AG09319 (cell line): ENCODE results near the gene VSIG8.
A peak's percentile ranks its signal among the peaks of the same experiment; 100 is the strongest.

Source experiments
- DNase-seq: peaks from one replicate; pipeline ENCODE4 v3.0.0-alpha.2; 2010; ENCODE audit warnings: low read depth; ENCODE audit errors: extremely low read depth
- TF ChIP-seq, protein P1 (sequence below): IDR thresholded peaks from 2 replicates; pipeline ENCODE4 v1.5.1; 2011; ENCODE audit warnings: low read depth, mild to moderate bottlenecking, inconsistent platforms, low read length, moderate library complexity

The VSIG8 gene

DNA sequence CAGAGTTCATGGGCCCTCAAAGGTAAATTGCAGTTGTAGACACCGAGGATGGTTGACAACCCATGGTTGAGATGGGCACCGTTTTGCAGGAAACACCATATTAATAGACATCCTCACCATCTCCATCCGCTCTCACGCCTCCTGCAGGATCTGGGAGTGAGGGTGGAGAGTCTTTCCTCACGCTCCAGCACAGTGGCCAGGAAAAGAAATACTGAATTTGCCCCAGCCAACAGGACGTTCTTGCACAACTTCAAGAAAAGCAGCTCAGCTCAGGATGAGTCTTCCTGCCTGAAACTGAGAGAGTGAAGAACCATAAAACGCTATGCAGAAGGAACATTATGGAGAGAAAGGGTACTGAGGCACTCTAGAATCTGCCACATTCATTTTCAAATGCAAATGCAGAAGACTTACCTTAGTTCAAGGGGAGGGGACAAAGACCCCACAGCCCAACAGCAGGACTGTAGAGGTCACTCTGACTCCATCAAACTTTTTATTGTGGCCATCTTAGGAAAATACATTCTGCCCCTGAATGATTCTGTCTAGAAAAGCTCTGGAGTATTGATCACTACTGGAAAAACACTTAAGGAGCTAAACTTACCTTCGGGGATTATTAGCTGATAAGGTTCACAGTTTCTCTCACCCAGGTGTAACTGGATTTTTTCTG lies 26.5 kb downstream of the VSIG8 start:
- DNase-seq, result no peak
- TF ChIP-seq, protein P1, sequence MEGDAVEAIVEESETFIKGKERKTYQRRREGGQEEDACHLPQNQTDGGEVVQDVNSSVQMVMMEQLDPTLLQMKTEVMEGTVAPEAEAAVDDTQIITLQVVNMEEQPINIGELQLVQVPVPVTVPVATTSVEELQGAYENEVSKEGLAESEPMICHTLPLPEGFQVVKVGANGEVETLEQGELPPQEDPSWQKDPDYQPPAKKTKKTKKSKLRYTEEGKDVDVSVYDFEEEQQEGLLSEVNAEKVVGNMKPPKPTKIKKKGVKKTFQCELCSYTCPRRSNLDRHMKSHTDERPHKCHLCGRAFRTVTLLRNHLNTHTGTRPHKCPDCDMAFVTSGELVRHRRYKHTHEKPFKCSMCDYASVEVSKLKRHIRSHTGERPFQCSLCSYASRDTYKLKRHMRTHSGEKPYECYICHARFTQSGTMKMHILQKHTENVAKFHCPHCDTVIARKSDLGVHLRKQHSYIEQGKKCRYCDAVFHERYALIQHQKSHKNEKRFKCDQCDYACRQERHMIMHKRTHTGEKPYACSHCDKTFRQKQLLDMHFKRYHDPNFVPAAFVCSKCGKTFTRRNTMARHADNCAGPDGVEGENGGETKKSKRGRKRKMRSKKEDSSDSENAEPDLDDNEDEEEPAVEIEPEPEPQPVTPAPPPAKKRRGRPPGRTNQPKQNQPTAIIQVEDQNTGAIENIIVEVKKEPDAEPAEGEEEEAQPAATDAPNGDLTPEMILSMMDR, result no peak; the same call in 1 of the 2 replicates

DNA sequence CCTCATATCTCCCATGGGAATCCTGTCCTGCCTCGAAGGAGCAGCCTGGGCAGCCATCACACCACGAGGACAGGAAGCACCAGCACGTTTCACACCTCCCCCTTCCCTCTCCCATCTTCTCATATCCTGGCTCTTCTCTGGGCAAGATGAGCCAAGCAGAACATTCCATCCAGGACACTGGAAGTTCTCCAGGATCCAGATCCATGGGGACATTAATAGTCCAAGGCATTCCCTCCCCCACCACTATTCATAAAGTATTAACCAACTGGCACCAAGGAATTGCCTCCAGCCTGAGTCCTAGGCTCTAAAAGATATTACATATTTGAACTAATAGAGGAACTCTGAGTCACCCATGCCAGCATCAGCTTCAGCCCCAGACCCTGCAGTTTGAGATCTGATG lies 27.1 kb downstream of the VSIG8 start:
- TF ChIP-seq, protein P1, result no peak
- no peak for DNase-seq

DNA sequence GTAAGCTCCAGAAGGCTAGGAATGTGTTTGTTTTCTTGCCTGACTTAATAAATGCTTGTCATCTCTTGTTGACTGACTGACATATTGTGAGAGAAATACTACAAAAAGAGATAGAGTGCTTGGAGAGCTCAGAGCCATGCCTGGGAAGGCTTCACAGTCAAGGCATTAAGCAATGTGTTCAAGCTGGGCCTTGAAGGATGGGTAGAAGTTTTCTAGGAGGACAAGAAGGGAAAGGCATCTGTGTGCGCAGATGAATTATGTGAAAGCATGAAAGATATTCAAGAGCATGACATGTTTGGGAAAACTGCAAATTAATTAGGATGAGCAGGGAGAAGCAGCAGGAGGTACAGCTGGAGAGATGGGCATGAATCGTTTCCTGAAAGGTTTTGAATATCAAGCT lies 30.1 kb downstream of the VSIG8 start:
- TF ChIP-seq, protein P1, result no peak
- DNase-seq, result no peak

DNA sequence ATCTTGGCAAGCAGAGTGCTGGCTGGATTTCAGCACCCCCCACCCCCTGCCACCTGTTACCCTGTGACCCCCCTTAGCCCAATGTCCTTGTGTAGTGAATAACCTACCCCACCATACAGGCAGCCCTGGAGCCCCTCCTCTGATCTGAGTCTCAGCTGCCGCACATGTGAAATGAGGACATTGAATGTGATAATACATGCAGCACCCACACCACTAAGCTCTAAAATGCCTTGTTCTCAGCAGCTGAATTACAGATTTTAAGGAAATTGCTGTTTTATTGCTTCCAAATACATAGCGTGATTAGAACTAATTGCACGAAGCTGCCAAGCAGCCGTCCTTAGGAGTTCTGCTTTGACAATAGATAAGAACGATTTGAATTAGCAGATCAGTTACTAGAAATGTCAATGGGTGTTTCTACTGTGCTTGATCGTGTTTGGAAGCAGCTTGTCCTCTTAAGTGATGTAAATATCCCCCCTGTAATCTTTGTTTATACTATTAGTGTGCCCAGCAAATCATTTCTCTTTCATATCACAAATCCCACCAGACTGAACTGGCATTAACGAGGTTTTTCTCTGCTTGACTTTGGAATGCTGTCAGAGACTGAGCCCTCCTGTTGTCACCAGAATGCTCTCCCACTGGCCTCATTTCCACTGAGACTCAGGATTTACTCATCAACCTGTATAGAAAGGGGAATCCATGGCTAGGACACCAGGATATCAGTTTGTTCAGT lies 30.9 kb downstream of the VSIG8 start:
- TF ChIP-seq, protein P1, result no peak
- DNase-seq, result no peak

DNA sequence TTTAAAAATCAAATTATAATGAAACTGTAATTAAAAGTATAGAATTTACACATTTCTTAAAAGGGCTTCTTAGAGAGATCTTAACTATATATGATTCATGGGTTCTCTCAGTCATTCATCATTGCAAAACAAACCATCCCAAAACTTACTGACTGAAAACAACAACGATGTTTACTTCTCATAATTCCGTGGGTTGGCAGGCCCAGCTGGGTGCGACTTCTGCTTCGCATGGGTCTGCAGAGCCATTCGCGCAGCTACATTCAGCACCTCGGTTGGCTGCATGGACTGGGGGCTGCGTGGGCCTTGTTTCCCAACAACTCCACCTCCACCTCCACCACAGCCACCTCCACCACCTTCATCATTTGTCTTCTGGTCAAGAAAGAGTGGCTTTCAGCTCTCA lies 31.7 kb downstream of the VSIG8 start:
- TF ChIP-seq, protein P1, result no peak
- DNase-seq, result no peak

DNA sequence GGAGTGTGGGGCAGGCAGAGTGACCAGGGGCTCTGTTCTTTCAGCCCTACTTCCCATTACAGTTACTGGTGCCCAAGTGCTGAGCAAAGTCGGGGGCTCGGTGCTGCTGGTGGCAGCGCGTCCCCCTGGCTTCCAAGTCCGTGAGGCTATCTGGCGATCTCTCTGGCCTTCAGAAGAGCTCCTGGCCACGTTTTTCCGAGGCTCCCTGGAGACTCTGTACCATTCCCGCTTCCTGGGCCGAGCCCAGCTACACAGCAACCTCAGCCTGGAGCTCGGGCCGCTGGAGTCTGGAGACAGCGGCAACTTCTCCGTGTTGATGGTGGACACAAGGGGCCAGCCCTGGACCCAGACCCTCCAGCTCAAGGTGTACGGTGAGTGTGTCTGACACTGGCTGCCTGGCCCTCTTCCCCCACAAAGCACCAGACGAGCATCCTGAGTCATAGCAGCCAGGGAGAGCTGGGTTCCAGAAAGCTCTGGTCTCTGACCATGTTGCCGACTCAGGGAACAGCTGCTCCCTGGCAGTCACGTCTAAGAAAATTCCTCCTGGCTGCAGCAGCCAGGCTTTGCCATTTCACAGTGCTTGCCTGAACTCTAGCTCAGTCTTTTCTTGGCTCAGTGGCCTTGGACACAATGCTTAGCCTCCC lies 32.5 kb downstream of the VSIG8 start:
- DNase-seq, result peak; percentile 4

More for the DNA sequence above, 32.5 kb downstream of the VSIG8 start:
- TF ChIP-seq, protein P1, result no peak
